B cell (primary cell): Measurements from ENCODE around the gene LYRM7.

Experiments used
- CTCF ChIP-seq: fragments of 200-600 bp; IDR thresholded peaks from one replicate; pipeline ENCODE4 v1.8.0; 2022; ENCODE audit warnings: antibody characterized with exemption, mild to moderate bottlenecking
- EZH2 ChIP-seq: IDR thresholded peaks from 2 replicates; pipeline ENCODE4 v1.6.1; 2012; ENCODE audit warnings: borderline replicate concordance, low read depth, mild to moderate bottlenecking, moderate library complexity, low read length; ENCODE audit not compliant: insufficient read depth, poor library complexity, severe bottlenecking

GRCh38 chr5:131148835-131149234, 21.9 kb upstream of the LYRM7 start:
- TF ChIP-seq CTCF, result no peak
- TF ChIP-seq EZH2, result no peak
